Testis (tissue), 3 donors: Measurements from ENCODE around the gene PLCXD3. TPM values are rescaled to one million over a fixed set of nuclear protein-coding genes. Genes with fewer than 3 reads are reported as not detected.

Experiments used
- DNase-seq: peaks from one replicate; pipeline ENCODE4 v3.0.0-alpha.2; 2019
- H3K27ac ChIP-seq, 2 donors: fragments of 200-600 bp; sonication (generic); one replicate each; pipeline ENCODE4 v1.5.1; 2019
- H3K27me3 ChIP-seq: fragments of 200-600 bp; sonication (generic); one replicate; pipeline ENCODE4 v1.5.1; 2019
- H3K36me3 ChIP-seq: fragments of 200-600 bp; sonication (generic); one replicate; pipeline ENCODE4 v1.5.1; 2017; ENCODE audit warnings: low read depth; ENCODE audit errors: missing control alignments
- H3K4me1 ChIP-seq: fragments of 200-600 bp; sonication (generic); one replicate; pipeline ENCODE4 v1.5.1; 2019
- H3K4me3 ChIP-seq, 2 donors: fragments of 200-600 bp; sonication (generic); one replicate each; pipeline ENCODE4 v1.5.1; 2017 to 2019
- H3K9me3 ChIP-seq: fragments of 200-600 bp; sonication (generic); one replicate; pipeline ENCODE4 v1.5.1; 2017
- POLR2A ChIP-seq: fragments of 450-650 bp; IDR thresholded peaks from one replicate; pipeline ENCODE4 v1.6.1; 2017; ENCODE audit warnings: antibody characterized with exemption, mild to moderate bottlenecking, moderate library complexity
- WGBS, 2 donors: methylation state at CpG; one replicate each; pipeline ENCODE4 v1.1.5; 2018; 5-methylcytosine and 5-hydroxymethylcytosine counted together
- intact Hi-C: fragments of 100-400 bp; cut with DNase I; formaldehyde crosslinking; loops from one replicate; pipeline ENCODE4 v1.15.1; 2023; ENCODE audit warnings: low total_unique reads
- polyA plus RNA-seq: library from polyadenylated mRNA; stranded (reverse); fragments of 350-450 nt; fragmentation: Illumina TruSeq; extraction: RNeasy Lipid Tissue Mini Kit (QIAGEN cat#74804); gene quantifications from one replicate; pipeline ENCODE4 v1.2.3, GENCODE V29; 2014; ENCODE audit warnings: low read depth, low replicate concordance; ENCODE audit not compliant: insufficient read depth
- total RNA-seq, 2 donors: library from RNA; depleted of rRNA; stranded (reverse); fragments of >200 nt; gene quantifications; one replicate each; pipeline ENCODE4 v1.2.3, GENCODE V29; 2016
- TF ChIP-seq, protein P1 (sequence below), 3 experiments: fragments of 450-650 bp in 2 of 3; fragments of 200-600 bp in 1 of 3; sonication (generic) in 1 of 3; IDR thresholded peaks; one replicate each; pipeline ENCODE4 v1.5.1; 2016 to 2019; ENCODE audit warnings: antibody characterized with exemption in 3 of 3, mild to moderate bottlenecking in 2 of 3, moderate library complexity in 1 of 3

The PLCXD3 gene
- total and polyA plus RNA-seq, 3 donors from 2014 or later = 0.78 to 1.8 (median 1.7) TPM

DNA sequence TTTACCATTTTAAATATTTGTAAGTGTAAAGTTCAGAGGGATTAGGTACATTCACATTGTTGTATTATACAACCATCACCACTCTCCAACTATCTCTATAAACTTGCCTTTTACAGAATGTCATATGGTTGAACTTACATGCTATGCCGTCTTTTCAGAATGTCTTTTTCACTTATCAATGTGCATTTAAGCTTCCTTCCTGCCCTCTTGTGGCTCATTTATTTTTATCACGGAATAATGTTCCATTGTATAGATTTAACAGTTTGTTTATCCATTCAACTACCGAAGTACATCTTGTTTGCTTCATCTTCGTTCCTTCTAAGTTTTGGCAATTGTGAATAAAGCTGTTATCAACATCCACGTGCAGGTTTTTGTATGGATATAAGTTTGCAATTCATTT is 163.8 kb downstream of the PLCXD3 start:
- TF ChIP-seq, protein P1, sequence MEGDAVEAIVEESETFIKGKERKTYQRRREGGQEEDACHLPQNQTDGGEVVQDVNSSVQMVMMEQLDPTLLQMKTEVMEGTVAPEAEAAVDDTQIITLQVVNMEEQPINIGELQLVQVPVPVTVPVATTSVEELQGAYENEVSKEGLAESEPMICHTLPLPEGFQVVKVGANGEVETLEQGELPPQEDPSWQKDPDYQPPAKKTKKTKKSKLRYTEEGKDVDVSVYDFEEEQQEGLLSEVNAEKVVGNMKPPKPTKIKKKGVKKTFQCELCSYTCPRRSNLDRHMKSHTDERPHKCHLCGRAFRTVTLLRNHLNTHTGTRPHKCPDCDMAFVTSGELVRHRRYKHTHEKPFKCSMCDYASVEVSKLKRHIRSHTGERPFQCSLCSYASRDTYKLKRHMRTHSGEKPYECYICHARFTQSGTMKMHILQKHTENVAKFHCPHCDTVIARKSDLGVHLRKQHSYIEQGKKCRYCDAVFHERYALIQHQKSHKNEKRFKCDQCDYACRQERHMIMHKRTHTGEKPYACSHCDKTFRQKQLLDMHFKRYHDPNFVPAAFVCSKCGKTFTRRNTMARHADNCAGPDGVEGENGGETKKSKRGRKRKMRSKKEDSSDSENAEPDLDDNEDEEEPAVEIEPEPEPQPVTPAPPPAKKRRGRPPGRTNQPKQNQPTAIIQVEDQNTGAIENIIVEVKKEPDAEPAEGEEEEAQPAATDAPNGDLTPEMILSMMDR (IDR thresholded peaks at IDR 0.05) = no peak
- no peak for TF ChIP-seq POLR2A
- no peak overlapping the region for H3K27ac ChIP-seq
- H3K4me3 ChIP-seq = no peak overlapping the region
- no peak for DNase-seq
- H3K36me3 ChIP-seq = no peaks in the 10 kb centered on the region
- H3K27me3 ChIP-seq = no peaks in the 10 kb centered on the region
- 57 to 65% methylated on average over 5 of the region's 5 CpGs for WGBS, 2 donors
- H3K4me1 ChIP-seq = peaks cover 6% of the 10 kb centered on the region
- intact Hi-C loops = no loop called here
- no peaks in the 10 kb centered on the region for H3K9me3 ChIP-seq

DNA sequence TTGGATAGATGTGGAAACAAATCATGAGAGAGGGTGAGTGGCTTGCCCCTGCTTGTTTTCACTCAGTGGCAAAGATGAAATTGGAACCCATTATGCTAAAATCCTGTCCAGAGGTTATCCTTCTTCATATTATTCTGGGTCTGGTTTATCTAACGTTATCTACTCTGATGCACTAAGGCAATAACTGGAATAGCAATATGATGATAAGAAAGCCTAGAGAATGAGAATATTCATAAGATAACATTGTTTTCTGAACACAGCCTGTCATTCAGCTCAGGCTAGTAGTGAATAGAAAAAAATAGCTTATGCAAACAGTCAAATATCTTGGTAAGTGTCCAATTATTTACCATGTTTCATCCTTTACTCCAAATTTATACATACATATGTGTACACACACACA is 165.1 kb downstream of the PLCXD3 start:
- intact Hi-C loops = no loop called here
- H3K4me1 ChIP-seq = peaks cover 6% of the 10 kb centered on the region
- no peak for DNase-seq
- TF ChIP-seq, protein P1 (IDR thresholded peaks at IDR 0.05) = no peak
- no peak for TF ChIP-seq POLR2A
- no peaks in the 10 kb centered on the region for H3K27me3 ChIP-seq
- H3K4me3 ChIP-seq = no peak overlapping the region
- H3K9me3 ChIP-seq = no peaks in the 10 kb centered on the region
- H3K27ac ChIP-seq = no peak overlapping the region
- no peaks in the 10 kb centered on the region for H3K36me3 ChIP-seq
- 43 to 67% methylated on average over 1 of the region's 1 CpG for WGBS, 2 donors

DNA sequence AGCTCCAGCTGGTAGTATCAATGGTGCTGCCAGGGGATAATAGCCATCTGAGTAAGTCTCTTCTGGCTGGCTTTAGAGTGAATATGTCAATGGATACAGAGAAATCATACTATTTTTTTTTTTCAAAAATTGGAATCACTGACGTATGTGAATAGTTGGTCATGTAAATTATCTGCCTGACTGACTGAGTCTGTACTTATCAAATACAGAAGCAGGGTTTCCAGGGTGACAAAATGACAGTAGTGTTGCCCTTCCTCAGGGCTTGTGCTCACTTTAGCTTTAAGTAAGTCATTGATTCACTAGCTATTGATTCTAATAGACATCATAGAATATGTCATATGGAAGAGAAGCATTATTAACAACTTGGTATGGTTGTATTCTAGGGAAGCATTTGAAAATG is 171.1 kb downstream of the PLCXD3 start:
- H3K4me3 ChIP-seq = no peak overlapping the region
- 92 to 100% methylated on average over 1 of the region's 1 CpG for WGBS, 2 donors
- no peaks in the 10 kb centered on the region for H3K36me3 ChIP-seq
- no peaks in the 10 kb centered on the region for H3K9me3 ChIP-seq
- no peak for DNase-seq
- intact Hi-C loops = no loop called here
- peaks cover 12% of the 10 kb centered on the region for H3K4me1 ChIP-seq
- no peak overlapping the region for H3K27ac ChIP-seq
- no peak for TF ChIP-seq POLR2A
- TF ChIP-seq, protein P1 (IDR thresholded peaks at IDR 0.05) = no peak
- no peaks in the 10 kb centered on the region for H3K27me3 ChIP-seq

DNA sequence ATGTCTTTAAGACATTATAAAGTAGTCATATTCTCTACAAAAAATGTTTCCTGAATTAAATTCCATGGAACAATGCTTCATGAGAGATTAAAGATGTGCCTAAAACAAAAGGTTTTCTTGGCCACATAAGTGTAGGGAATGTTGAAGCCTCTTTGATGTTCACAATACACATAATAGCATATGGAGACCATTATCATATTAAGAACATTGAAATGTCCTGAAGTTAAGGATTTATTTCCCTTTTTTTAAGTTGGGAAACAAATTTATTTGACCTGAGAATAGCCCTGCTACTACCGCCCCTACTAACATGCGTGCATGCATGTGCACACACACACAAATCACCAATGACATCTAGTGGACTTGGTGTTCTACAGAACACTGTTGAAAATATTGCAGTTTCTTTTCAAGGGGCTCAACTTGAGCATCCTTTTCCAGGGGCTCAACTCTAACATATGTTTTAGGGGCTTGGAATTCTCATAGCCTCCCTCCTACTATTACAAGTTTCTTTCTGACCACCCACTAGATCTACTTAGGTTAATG is 172.2 kb downstream of the PLCXD3 start:
- Histone ChIP-seq H3K27me3 (no peaks in the 10 kb centered on the region), H3K4me3 (no peak overlapping the region), H3K36me3 (no peaks in the 10 kb centered on the region), H3K9me3 (no peaks in the 10 kb centered on the region), H3K27ac (no peak overlapping the region), H3K4me1 (peaks cover 18% of the 10 kb centered on the region)
- no peak for DNase-seq
- 75 to 77% methylated on average over 2 of the region's 2 CpGs for WGBS, 2 donors
- intact Hi-C loops = no loop called here
- TF ChIP-seq, protein P1 (IDR thresholded peaks at IDR 0.05) = no peak
- no peak for TF ChIP-seq POLR2A

DNA sequence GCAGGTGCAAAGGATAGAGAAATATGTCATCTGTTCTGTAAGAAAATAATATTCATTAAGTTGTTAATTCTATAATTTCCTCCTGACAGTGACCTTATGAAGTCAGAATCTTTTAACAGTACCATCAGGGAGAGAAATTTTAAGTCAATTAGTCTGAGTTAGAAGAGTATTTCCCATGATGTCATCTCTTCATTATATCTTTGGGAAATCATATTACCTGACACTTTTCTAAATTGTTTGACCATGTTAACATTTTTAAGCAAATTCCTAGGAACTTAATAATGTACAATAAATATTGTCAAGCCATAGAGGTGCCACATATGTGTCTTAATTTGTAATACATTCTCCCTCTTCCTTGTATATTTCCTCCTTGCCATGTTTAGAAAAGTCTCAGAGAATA is 172.7 kb downstream of the PLCXD3 start:
- Histone ChIP-seq H3K4me3 (no peak overlapping the region), H3K27ac (no peak overlapping the region), H3K4me1 (peaks cover 18% of the 10 kb centered on the region), H3K9me3 (no peaks in the 10 kb centered on the region), H3K27me3 (no peaks in the 10 kb centered on the region), H3K36me3 (no peaks in the 10 kb centered on the region)
- intact Hi-C loops = no loop called here
- no peak for DNase-seq
- no peak for TF ChIP-seq POLR2A
- TF ChIP-seq, protein P1 (IDR thresholded peaks at IDR 0.05) = no peak
